MM.1S (cell line): ENCODE data around the gene PTPRN2.

Source experiments
- EZH2 ChIP-seq: fragments of 300-600 bp; sonication (generic); optimal IDR thresholded peaks from 2 replicates; pipeline ENCODE3; 2017; ENCODE audit warnings: low read depth, mild to moderate bottlenecking, antibody characterized with exemption, low read length, mixed read lengths
- EZH2phosphoT487 ChIP-seq: fragments of 300-600 bp; sonication (generic); IDR thresholded peaks from 2 replicates; pipeline ENCODE4 v1.6.1; 2018; ENCODE audit warnings: antibody characterized with exemption, low read length
- TF ChIP-seq, protein P1 (sequence below): fragments of 300-600 bp; sonication (generic); IDR thresholded peaks from 2 replicates; pipeline ENCODE4 v1.5.1; 2016; ENCODE audit warnings: antibody characterized with exemption, low read length, mixed read lengths

DNA sequence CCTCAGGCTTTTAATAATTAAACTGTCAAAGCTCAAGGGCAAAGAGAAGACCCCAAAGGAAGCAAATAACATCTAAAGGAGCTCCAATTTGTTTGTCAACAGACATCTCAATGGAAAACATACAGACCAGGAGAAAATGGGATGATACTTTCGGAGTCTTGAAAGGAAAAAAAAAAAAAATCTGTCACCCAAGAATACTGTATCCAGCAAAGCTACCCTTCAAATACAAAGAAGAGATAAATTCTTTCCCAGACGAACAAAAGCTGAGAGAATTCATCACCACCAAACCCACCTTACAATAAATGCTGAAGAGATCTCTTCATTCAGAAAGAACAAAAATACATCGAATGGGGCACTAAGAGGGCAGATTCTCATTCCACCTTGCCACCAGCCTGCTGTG lies 232.8 kb downstream of the PTPRN2 start:
- no peak for TF ChIP-seq EZH2
- TF ChIP-seq EZH2phosphoT487 = no peak
- TF ChIP-seq, protein P1, sequence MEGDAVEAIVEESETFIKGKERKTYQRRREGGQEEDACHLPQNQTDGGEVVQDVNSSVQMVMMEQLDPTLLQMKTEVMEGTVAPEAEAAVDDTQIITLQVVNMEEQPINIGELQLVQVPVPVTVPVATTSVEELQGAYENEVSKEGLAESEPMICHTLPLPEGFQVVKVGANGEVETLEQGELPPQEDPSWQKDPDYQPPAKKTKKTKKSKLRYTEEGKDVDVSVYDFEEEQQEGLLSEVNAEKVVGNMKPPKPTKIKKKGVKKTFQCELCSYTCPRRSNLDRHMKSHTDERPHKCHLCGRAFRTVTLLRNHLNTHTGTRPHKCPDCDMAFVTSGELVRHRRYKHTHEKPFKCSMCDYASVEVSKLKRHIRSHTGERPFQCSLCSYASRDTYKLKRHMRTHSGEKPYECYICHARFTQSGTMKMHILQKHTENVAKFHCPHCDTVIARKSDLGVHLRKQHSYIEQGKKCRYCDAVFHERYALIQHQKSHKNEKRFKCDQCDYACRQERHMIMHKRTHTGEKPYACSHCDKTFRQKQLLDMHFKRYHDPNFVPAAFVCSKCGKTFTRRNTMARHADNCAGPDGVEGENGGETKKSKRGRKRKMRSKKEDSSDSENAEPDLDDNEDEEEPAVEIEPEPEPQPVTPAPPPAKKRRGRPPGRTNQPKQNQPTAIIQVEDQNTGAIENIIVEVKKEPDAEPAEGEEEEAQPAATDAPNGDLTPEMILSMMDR = no peak
